NCI-H774 (cell line): ENCODE measurements around the gene ITGB7.

ENCODE experiments used
- DNase-seq: peaks from one replicate; lab custom pipeline; 2025; lab: John Stamatoyannopoulos, UW

The ITGB7 gene

DNA sequence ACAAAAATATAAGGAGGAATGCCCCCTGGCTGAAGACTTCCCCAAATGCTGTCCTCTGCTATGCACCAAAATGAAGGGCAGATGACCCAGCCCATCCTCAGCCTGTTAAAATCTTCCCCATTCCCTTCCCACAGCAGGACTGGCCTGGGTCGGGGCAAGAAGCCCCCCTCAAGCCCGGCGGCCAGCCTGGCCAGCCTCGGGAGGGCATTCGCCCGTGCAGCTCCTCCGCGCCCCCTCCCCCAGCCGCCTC is 24.5 kb upstream of the ITGB7 start:
- DNase-seq: no peak

DNA sequence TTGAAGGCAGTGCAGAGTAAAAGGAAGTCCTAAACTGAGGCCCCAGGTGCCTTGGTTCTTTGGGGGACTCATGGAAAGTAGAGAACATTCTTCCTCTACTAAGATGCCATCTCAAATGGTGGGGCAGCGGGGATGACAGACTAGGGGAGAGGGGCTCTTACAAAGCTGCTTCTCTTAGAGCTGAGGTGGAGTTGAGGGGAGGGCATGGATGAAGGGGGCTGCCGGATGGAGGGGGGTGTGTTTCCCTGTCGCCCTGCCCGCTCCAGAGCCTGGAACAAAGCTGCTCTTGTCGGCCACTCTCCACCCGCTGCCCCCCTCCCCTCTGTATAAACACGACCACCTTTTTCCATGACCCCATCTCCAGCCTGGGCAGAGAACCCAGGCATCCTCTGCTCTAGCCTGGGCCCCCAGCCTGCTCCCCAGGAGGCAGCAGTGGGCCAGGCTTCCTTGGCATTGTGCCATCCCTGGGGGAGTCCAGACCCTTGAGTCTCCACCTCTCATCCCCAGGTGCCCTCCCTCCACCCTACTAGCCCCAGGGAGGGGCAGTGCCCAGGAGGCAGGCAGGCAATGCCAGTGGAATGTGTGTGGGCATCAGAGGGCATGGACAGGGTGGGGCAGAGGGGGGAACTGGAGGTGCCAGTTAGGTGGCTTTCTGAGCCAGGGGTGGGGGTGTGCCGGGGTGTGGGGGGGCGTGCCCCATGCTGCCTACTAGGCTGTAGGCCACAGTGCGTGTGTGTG is 23.2 kb upstream of the ITGB7 start:
- DNase-seq: no peak

DNA sequence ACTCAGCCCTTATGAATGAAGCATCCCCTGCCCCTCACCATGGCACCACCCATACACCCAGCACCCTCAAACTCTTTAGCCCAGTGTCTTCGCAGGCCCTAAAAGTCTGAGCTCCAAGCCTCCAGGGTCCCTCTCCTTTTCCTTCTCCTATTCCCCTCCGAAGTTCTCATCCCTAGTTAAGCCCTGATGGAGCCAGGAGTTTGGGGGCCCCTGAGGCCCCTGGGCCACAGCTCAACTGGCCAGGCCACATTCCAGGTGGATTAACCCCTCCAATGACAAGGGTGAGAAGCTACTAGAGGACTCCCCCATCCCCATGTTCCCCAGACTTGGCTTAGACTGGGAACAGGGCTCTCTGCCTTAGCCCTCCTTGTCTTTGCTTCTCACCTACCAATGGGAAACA is 22.4 kb upstream of the ITGB7 start:
- DNase-seq: no peak

DNA sequence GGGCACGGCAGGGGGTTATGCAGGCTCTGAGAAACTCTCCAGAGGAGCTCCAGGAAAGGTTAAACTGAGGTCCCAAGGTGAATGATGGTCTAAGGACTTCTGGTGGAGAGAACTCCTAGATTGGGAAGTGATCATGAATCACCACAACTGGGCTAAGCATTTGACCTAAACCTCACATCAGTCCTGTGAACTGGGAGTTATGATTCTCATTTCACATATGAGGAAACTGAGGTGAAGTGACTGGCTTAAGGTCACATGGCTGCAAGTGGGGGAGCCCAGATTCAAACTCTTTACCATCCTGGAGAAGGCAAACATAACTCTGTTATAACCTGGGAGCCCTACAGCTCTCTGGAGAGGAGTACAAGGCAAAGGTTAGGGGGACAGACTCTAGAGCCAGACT is 20.8 kb upstream of the ITGB7 start:
- no peak for DNase-seq

- DNase-seq: no peak
Measured at GRCh38 chr12:53227341-53227740, 20.3 kb upstream of the ITGB7 start.

- DNase-seq: no peak
Measured at GRCh38 chr12:53226815-53227214, 19.8 kb upstream of the ITGB7 start.

DNA sequence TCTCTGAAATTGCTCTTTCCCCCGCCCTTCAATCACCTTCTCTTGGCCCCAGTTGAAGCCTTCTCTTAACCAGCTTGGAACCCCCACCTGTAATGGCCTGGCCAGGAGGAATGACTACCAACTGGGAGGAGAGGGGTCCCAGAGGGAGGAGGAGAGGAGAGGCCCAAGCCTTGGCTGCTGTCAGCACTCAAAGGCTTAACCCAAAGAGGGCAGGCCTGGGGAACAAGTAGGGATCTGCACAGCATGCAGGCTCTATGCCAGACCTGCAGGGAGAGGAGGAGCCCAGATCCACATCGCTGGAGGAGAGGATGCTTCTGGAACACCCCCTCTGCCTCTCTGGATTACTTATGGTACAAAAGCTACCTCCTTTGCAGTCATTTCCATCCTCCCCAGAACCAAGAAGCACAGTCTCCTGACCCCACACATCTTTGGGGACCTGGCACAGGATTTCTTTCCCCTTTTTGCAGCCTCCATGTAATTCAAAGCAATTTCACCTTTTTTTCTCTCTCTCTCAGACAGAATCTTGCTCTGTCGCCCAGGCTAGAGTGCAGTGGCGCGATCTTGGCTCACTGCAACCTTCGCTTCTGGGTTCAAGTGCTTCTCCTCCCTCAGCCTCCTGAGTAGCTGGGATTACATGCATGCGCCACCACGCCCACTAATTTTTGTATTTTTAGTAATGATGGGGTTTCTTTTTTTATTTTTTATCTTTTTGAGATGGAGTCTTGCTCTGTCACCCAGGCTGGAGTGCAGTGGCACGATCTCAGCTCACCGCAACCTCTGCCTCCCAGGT is 18.8 kb upstream of the ITGB7 start:
- no peak for DNase-seq

GRCh38 chr12:53224897-53225634 is 18.0 kb upstream of the ITGB7 start:
- no peak for DNase-seq

- no peak for DNase-seq
Measured at GRCh38 chr12:53224061-53224896, 17.2 kb upstream of the ITGB7 start.

- no peak for DNase-seq
Measured at GRCh38 chr12:53223389-53224060, 16.5 kb upstream of the ITGB7 start.

DNA sequence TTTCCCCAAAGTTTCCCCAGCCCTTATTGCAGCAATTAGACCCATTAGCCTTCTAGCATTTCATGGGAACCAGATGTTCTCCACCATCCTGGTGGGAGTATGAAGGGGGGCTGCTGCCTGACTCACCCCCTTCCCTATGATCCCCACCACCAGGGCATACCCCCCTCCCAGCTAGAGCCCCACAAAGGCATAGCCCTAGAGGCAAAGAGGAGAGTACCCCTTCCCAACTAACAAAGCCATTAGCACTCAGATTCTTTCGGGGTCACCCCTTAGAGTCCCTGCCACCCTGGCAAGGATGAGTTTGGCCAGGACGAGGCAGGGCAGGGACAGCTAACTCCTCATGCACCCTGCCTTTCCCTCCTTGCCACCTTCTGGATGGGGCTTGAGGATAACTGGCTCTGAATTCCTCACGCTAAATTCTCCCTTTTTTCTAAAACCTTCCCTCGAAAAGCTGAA is 15.8 kb upstream of the ITGB7 start:
- DNase-seq: no peak

DNA sequence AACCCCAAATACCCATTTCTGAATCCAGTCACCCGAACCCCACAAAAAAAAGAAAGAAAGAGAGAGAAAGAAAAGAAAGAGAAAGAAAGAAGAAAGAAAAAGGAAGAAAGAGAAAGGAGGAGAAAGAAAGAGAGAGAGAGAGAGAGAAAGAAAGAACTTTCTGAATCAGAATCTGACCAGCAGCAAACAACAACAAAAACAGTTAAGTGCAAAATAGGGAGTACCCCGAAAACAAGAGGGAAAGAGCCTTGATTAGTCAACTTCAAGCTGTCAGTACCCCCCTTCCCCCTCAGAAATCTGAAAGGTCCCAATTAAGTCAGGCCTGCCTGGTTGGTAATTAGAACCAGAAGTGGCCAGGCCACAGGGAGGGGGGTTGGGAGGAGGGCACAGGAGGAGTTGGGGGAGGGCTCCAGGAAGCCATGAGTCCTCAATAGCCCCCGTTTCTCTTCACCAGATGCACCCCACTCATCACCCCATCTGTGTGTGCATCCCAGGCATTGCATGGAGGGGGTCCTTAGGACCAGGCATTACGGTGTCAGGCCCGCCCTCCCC is 15.2 kb upstream of the ITGB7 start:
- no peak for DNase-seq

DNA sequence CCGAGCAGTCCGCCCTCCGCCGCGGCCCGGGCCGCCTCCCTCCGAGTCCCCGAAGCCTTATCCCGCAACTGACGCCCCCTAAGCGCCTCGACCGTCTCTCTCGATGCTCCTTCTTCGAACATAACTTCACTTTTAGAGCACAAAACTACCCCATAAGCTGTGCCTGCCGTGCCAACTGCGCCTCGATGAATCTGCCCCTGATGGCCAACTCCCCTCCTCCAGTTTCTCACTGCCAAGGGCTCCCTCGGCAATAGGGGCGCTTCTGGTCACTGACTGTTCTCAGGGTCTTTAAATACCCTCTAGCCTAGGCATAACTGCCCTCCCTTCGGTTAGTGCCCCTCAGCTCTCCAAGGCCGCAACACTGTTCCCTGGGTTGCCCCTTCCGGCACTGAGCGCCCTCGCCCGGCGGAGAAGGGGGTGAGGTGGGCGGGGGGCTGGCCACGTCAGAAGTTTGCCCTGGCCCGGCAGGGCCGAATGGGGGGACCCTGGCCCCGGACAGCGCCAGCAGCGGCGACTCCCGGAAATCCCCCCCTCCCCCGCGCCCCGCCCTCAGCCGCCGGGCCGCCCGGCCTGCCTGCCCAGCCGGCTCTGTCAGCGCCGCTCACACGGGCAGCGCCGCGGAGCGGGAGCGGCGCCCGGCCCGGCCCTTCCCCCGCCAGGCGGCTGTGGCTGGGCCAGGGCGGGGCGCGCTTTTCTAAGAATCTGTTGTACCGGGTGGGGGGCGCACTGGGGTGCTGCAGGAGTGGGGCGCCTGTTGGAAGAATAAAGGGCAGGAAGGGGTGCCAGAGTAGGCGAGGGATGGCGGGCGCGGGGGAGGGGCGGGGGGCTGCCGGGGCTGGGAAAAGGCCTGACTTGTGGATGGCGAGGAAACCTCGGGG is 14.4 kb upstream of the ITGB7 start:
- peak; percentile 58 for DNase-seq

- peak; percentile 89 for DNase-seq
Measured at GRCh38 chr12:53220694-53221202, 13.7 kb upstream of the ITGB7 start.

GRCh38 chr12:53219956-53220693 is 13.1 kb upstream of the ITGB7 start:
- peak; percentile 58 for DNase-seq

GRCh38 chr12:53219292-53219955 is 12.4 kb upstream of the ITGB7 start:
- no peak for DNase-seq

DNA sequence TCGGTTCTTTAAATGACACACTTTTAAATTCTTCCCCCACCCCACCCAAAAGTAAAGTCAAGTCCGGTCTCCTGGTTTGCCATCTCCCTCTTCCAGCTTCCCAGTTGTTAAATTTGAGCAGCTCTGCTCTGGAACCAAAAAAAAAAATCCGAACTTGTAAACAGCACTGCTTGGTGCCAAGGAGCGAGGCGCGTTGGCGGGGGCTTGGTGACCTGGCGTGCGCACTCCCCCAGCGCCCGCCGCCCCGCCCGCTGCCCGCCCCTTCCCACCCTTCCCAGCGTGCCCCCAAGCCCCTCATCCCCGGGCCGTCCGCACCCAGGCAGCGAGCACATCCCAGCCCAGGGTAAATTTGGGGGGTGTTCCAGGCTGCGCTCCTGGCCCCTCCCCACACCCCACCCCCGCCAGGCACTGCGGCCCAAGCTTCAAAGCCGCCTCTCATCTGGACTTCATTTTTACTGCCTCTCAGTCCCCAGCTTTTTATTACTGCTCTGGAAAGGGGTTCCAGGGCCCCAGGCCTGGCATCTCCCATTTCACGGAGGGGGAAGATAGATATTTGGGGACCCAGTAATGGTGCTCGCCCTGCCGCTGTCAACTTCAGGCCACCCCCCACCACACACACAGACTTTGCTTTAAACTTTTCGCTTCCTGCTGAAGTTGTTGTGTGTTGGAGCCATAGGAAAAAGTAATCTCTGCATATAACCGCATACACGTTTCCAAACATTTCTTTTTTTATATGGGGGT is 11.7 kb upstream of the ITGB7 start:
- DNase-seq: no peak

DNA sequence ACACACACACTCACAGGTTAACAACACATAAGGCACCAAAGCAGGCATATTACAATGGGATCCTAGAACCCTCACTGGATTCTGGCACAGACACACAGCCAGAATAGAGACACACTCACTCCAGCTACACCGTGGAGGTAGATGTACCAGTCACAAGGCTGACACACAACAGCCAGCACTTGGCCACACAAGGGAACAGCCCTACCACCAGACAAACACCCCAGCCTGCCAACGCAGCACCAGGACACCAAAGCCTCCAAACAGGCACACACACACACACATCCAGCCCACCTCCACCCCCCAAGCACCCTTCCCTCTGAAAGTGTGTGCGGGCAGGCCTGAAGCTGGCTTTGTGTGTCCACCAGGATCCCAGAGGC is 10.9 kb upstream of the ITGB7 start:
- no peak for DNase-seq
